ENCODE data around the gene ZNF629.
A peak's percentile ranks its signal among the peaks of the same experiment; 100 is the strongest.

The ZNF629 gene

GRCh38 chr16:30762991-30763725 lies 23.8 kb downstream of the ZNF629 start:
- Histone ChIP-seq H3K4me1 (ENCODE audit: control insufficient read depth, insufficient read depth, low read length) (peaks cover 20% of the 10 kb centered on the region), H3K9me3 (ENCODE audit: control insufficient read depth, low read length) (no peaks in the 10 kb centered on the region), H3K27me3 (replicated peaks; ENCODE audit: control insufficient read depth, insufficient read depth, low read length) (no peaks in the 10 kb centered on the region), H3K4me3 (ENCODE audit: low read length) (peak overlapping the region; percentile 96), H3K36me3 (ENCODE audit: control insufficient read depth, insufficient read depth, low read length, severe bottlenecking) (peaks cover 53% of the 10 kb centered on the region), H3K9ac (ENCODE audit: low read length) (peak overlapping the region; percentile 94)
- no peak for DNase-seq (ENCODE audit: low read depth)

DNA sequence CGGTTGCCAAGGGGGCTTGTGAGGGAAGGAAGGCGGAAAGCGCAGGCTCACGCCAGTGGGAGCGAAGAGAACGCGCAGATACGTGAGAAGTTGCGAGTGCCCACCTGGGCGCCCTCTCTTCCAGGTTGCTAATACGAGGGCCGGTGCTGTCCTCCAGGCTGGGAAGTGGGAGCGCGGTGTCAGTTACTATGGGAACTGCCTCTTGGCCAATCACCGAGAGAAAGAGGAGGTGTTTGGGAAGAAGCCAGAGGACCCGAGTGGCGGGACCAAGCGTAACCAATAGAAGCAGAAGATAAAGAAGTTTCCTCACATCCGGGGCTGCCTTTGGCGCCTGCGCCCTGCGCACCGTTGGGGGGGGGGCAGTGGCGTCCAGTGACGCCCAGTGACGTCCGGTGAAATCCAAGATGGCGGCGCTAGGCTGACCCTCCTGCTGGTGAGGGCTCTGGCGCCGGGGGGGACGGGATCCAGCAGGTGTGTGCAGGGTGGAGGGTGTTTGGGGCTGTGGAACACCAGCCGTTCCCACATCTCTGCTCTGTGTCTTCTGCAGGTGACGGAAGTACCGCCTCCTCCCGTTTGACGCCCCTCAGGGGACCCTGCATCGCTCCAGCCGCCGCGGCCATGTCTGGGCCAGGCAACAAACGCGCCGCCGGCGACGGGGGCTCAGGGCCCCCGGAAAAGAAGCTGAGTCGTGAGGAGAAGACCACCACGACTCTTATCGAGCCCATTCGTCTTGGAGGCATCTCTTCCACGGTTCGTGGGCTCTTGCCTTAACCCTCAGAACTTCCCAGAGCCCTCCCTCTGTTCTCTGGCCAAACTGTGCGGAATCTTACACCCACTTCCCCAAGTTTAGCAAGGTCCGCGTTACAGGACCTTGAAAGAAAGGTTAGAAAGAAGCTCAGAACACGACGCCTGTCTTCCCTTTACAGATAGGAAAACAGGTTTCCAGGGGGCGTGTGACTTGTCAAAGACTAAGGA lies 24.8 kb downstream of the ZNF629 start, which contains the start of the genes CFAP119 and RNF40:
Gene CFAP119, minus strand, starts transcription at position 135 of the 975 bp plus-strand sequence. CDS start 314 bp downstream, outside the sequence.
Gene RNF40, plus strand, starts transcription at position 395 of the 975 bp plus-strand sequence. Its CDS starts 224 bp downstream, at position 619.
- Histone ChIP-seq H3K4me1 (ENCODE audit: control insufficient read depth, insufficient read depth, low read length) (peaks cover 20% of the 10 kb centered on the region), H3K36me3 (ENCODE audit: control insufficient read depth, insufficient read depth, low read length, severe bottlenecking) (peaks cover 50% of the 10 kb centered on the region), H3K9me3 (ENCODE audit: control insufficient read depth, low read length) (no peaks in the 10 kb centered on the region), H3K9ac (ENCODE audit: low read length) (peak within 1 kb of the TSS; percentile 94), H3K4me3 (ENCODE audit: low read length) (peak within 1 kb of the TSS; percentile 96), H3K27me3 (replicated peaks; ENCODE audit: control insufficient read depth, insufficient read depth, low read length) (no peaks in the 10 kb centered on the region)
- peak; percentile 99 for DNase-seq (ENCODE audit: low read depth)

DNA sequence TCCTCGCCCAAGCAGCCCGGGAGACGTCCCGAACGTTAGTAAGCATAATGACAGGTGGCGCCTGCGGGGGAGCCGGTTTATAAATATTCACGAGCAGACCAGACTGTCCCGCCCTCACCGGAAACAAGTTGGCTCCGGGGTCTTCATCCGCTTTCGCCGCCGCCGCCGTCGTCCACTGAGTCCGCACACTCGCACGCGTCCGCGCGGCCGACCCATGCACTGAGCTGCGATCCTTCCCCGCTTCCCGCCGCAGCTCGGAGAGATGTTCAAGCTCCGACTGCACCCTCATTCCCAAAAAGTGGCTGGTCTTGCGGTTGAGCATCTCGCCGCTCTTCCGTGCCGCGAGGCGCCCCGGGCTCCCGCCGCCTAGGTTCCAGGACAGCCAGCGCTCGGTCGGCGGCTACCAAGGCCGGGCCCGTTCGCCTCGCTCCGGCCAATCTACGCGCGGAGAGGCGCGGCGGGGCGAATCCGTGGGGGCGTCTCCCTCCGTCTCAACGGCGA lies 25.5 kb downstream of the ZNF629 start:
- Histone ChIP-seq H3K27me3 (replicated peaks; ENCODE audit: control insufficient read depth, insufficient read depth, low read length) (no peaks in the 10 kb centered on the region), H3K36me3 (ENCODE audit: control insufficient read depth, insufficient read depth, low read length, severe bottlenecking) (peaks cover 50% of the 10 kb centered on the region), H3K4me3 (ENCODE audit: low read length) (peak overlapping the region; percentile 96), H3K9ac (ENCODE audit: low read length) (peak overlapping the region; percentile 78), H3K9me3 (ENCODE audit: control insufficient read depth, low read length) (no peaks in the 10 kb centered on the region), H3K4me1 (ENCODE audit: control insufficient read depth, insufficient read depth, low read length) (peaks cover 20% of the 10 kb centered on the region)
- peak; percentile 79 for DNase-seq (ENCODE audit: low read depth)

GRCh38 chr16:30760577-30761426 lies 26.2 kb downstream of the ZNF629 start:
- H3K9me3 ChIP-seq (ENCODE audit: control insufficient read depth, low read length): no peaks in the 10 kb centered on the region
- peaks cover 20% of the 10 kb centered on the region for H3K4me1 ChIP-seq (ENCODE audit: control insufficient read depth, insufficient read depth, low read length)
- no peaks in the 10 kb centered on the region for H3K27me3 ChIP-seq (replicated peaks; ENCODE audit: control insufficient read depth, insufficient read depth, low read length)
- H3K36me3 ChIP-seq (ENCODE audit: control insufficient read depth, insufficient read depth, low read length, severe bottlenecking): peaks cover 50% of the 10 kb centered on the region
- DNase-seq (ENCODE audit: low read depth): no peak
- peak overlapping the region; percentile 78 for H3K9ac ChIP-seq (ENCODE audit: low read length)
- H3K4me3 ChIP-seq (ENCODE audit: low read length): peak overlapping the region; percentile 96

GRCh38 chr16:30760001-30760559 lies 26.9 kb downstream of the ZNF629 start:
- DNase-seq (ENCODE audit: low read depth): no peak
- H3K4me3 ChIP-seq (ENCODE audit: low read length): no peak overlapping the region
- H3K4me1 ChIP-seq (ENCODE audit: control insufficient read depth, insufficient read depth, low read length): peaks cover 20% of the 10 kb centered on the region
- H3K27me3 ChIP-seq (replicated peaks; ENCODE audit: control insufficient read depth, insufficient read depth, low read length): no peaks in the 10 kb centered on the region
- no peak overlapping the region for H3K9ac ChIP-seq (ENCODE audit: low read length)
- H3K9me3 ChIP-seq (ENCODE audit: control insufficient read depth, low read length): no peaks in the 10 kb centered on the region
- H3K36me3 ChIP-seq (ENCODE audit: control insufficient read depth, insufficient read depth, low read length, severe bottlenecking): peaks cover 45% of the 10 kb centered on the region

DNA sequence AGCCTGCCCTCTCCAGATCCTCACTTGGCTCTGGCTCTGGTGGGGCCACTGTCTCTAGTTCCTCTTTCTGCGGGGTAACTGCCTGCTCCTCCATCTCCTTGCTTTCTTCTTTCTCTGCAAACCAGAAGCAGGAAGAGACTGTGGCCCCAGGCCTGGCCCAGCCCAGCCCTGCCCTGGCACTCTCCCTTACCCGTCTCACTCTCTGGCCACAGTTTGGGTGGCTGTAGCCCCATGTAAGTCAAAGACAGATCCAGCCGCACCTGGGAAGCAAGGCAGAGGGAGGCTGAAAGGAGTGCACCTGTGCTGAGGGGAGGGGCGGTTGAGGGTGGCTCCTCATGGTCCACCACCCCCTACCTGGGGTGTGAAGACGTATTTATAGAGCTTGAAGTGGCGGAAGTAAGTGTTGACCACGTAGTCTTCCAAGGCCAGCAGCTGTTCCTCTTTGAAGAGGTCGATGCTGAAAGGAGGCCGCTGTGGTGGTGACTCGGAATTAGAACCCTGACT lies 28.0 kb downstream of the ZNF629 start:
- Histone ChIP-seq H3K4me1 (ENCODE audit: control insufficient read depth, insufficient read depth, low read length) (peaks cover 23% of the 10 kb centered on the region), H3K27me3 (replicated peaks; ENCODE audit: control insufficient read depth, insufficient read depth, low read length) (no peaks in the 10 kb centered on the region), H3K9me3 (ENCODE audit: control insufficient read depth, low read length) (no peaks in the 10 kb centered on the region), H3K9ac (ENCODE audit: low read length) (no peak overlapping the region), H3K4me3 (ENCODE audit: low read length) (no peak overlapping the region), H3K36me3 (ENCODE audit: control insufficient read depth, insufficient read depth, low read length, severe bottlenecking) (peaks cover 43% of the 10 kb centered on the region)
- no peak for DNase-seq (ENCODE audit: low read depth)

DNA sequence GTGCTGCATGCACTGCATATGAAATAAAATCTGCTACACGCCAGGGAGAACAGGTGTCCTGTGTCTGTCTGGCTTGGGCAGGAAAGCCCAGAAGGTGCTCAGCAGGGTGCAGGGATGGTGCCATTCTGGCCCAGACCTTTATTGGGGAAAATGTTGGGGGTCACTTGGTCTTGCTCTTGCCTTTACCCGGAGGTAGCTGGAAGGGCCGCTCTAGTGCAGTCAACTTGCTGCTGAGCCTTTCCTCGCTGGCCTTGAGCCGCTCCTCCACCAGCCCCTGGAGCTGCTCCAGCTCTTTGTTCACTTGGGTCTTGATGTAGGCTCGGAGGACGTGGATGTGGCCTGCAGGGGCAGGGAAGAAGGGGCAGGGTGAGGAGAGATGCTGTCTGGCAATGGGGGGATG lies 29.7 kb downstream of the ZNF629 start:
- Histone ChIP-seq H3K9ac (ENCODE audit: low read length) (no peak overlapping the region), H3K4me1 (ENCODE audit: control insufficient read depth, insufficient read depth, low read length) (peaks cover 10% of the 10 kb centered on the region), H3K36me3 (ENCODE audit: control insufficient read depth, insufficient read depth, low read length, severe bottlenecking) (peaks cover 46% of the 10 kb centered on the region), H3K4me3 (ENCODE audit: low read length) (no peak overlapping the region), H3K27me3 (replicated peaks; ENCODE audit: control insufficient read depth, insufficient read depth, low read length) (no peaks in the 10 kb centered on the region), H3K9me3 (ENCODE audit: control insufficient read depth, low read length) (no peaks in the 10 kb centered on the region)
- DNase-seq (ENCODE audit: low read depth): no peak

GRCh38 chr16:30756781-30757100 lies 30.3 kb downstream of the ZNF629 start:
- no peak overlapping the region for H3K4me3 ChIP-seq (ENCODE audit: low read length)
- no peaks in the 10 kb centered on the region for H3K9me3 ChIP-seq (ENCODE audit: control insufficient read depth, low read length)
- H3K9ac ChIP-seq (ENCODE audit: low read length): no peak overlapping the region
- no peaks in the 10 kb centered on the region for H3K27me3 ChIP-seq (replicated peaks; ENCODE audit: control insufficient read depth, insufficient read depth, low read length)
- DNase-seq (ENCODE audit: low read depth): no peak
- peaks cover 46% of the 10 kb centered on the region for H3K36me3 ChIP-seq (ENCODE audit: control insufficient read depth, insufficient read depth, low read length, severe bottlenecking)
- H3K4me1 ChIP-seq (ENCODE audit: control insufficient read depth, insufficient read depth, low read length): peaks cover 10% of the 10 kb centered on the region

GRCh38 chr16:30755955-30756780 lies 30.8 kb downstream of the ZNF629 start:
- H3K4me1 ChIP-seq (ENCODE audit: control insufficient read depth, insufficient read depth, low read length): peaks cover 9% of the 10 kb centered on the region
- no peak overlapping the region for H3K4me3 ChIP-seq (ENCODE audit: low read length)
- no peak for DNase-seq (ENCODE audit: low read depth)

GRCh38 chr16:30753596-30753995 lies 33.4 kb downstream of the ZNF629 start:
- Histone ChIP-seq H3K9me3 (ENCODE audit: control insufficient read depth, low read length) (no peaks in the 10 kb centered on the region), H3K4me1 (ENCODE audit: control insufficient read depth, insufficient read depth, low read length) (peaks cover 6% of the 10 kb centered on the region), H3K9ac (ENCODE audit: low read length) (no peak overlapping the region), H3K36me3 (ENCODE audit: control insufficient read depth, insufficient read depth, low read length, severe bottlenecking) (peaks cover 51% of the 10 kb centered on the region), H3K27me3 (replicated peaks; ENCODE audit: control insufficient read depth, insufficient read depth, low read length) (no peaks in the 10 kb centered on the region), H3K4me3 (ENCODE audit: low read length) (no peak overlapping the region)
- DNase-seq (ENCODE audit: low read depth): no peak

More at GRCh38 chr16:30755955-30756780, 30.8 kb downstream of the ZNF629 start:
- Histone ChIP-seq H3K36me3 (ENCODE audit: control insufficient read depth, insufficient read depth, low read length, severe bottlenecking) (peaks cover 50% of the 10 kb centered on the region), H3K9me3 (ENCODE audit: control insufficient read depth, low read length) (no peaks in the 10 kb centered on the region), H3K9ac (ENCODE audit: low read length) (no peak overlapping the region), H3K27me3 (replicated peaks; ENCODE audit: control insufficient read depth, insufficient read depth, low read length) (no peaks in the 10 kb centered on the region)
